K562 (cell line): ENCODE results near the gene LRRC10. TPM values are rescaled to one million over a fixed set of nuclear protein-coding genes. Genes with fewer than 3 reads are reported as not detected.

Experiments
- ARID2 ChIP-seq: fragments of 450-650 bp; IDR thresholded peaks from 2 replicates; pipeline ENCODE4 v1.6.1; 2017; ENCODE audit warnings: antibody characterized with exemption, mild to moderate bottlenecking
- CHCHD3 ChIP-seq: fragments of 250-450 bp; sonication (Bioruptor Pico); IDR thresholded peaks from 2 replicates; pipeline ENCODE4 v2.1.2; 2022; ENCODE audit warnings: mild to moderate bottlenecking
- CLOCK ChIP-seq: fragments of 250-450 bp; sonication (Bioruptor Pico); IDR thresholded peaks from 2 replicates; pipeline ENCODE4 v1.4.0; 2020; ENCODE audit warnings: mild to moderate bottlenecking, moderate library complexity, borderline replicate concordance
- CREBBP ChIP-seq: IDR thresholded peaks from one replicate; pipeline ENCODE4 v1.6.1; 2012; ENCODE audit warnings: low read depth, mild to moderate bottlenecking, control low read depth, inconsistent platforms, low read length
- EP300 ChIP-seq: IDR thresholded peaks from 2 replicates; pipeline ENCODE4 v1.6.1; 2012; ENCODE audit warnings: low read length, improper control_type of control experiment
- GTF3C2 ChIP-seq: IDR thresholded peaks from 3 replicates; pipeline ENCODE4 v1.6.1; 2011; ENCODE audit warnings: borderline replicate concordance, mild to moderate bottlenecking, moderate library complexity; ENCODE audit not compliant: insufficient read length; ENCODE audit errors: extremely low read depth
- JUN ChIP-seq, 2 experiments: sonication (generic) in 1 of 2; formaldehyde crosslinking in 1 of 2; IDR thresholded peaks; 2 replicates each; pipeline versions ENCODE4 v1.6.1 to v1.8.0; 2012 to 2022; ENCODE audit warnings: borderline replicate concordance in 2 of 2, mild to moderate bottlenecking in 2 of 2, improper control_type of control experiment in 1 of 2, low read depth in 1 of 2, low read length in 1 of 2, missing genetic modification reagents in 1 of 2
- KDM4B ChIP-seq, 2 experiments: fragments of 450-650 bp in 1 of 2; sonication (generic) in 1 of 2; IDR thresholded peaks; 2 replicates each; pipeline ENCODE4 v1.6.1; 2016 to 2017; ENCODE audit warnings: borderline replicate concordance in 2 of 2, antibody characterized with exemption in 1 of 2, low read depth in 1 of 2, mild to moderate bottlenecking in 1 of 2
- L3MBTL2 ChIP-seq: fragments of 450-650 bp; IDR thresholded peaks from 2 replicates; pipeline ENCODE4 v1.6.1; 2016; ENCODE audit warnings: mild to moderate bottlenecking, moderate library complexity
- MECOM ChIP-seq: fragments of 250-450 bp; sonication (Bioruptor Pico); IDR thresholded peaks from 2 replicates; pipeline ENCODE4 v1.8.0; 2022; ENCODE audit warnings: inconsistent platforms
- MTF1 ChIP-seq: fragments of 250-450 bp; sonication (Bioruptor Pico); IDR thresholded peaks from 2 replicates; pipeline ENCODE4 v1.9.0; 2021; ENCODE audit warnings: moderate library complexity, mild to moderate bottlenecking, inconsistent platforms, borderline replicate concordance
- PHF20 ChIP-seq: fragments of 450-650 bp; IDR thresholded peaks from 2 replicates; pipeline ENCODE4 v1.6.1; 2018; ENCODE audit not compliant: partially characterized antibody
- PHF21A ChIP-seq: fragments of 450-650 bp; IDR thresholded peaks from 2 replicates; pipeline ENCODE4 v1.6.1; 2017; ENCODE audit warnings: low read depth, borderline replicate concordance
- POLR2AphosphoS2 ChIP-seq: IDR thresholded peaks from 2 replicates; pipeline ENCODE4 v1.6.1; 2012; ENCODE audit warnings: low read length, improper control_type of control experiment
- SIX5 ChIP-seq, 2 experiments: IDR thresholded peaks; 2 replicates each; pipeline ENCODE4 v1.6.1; 2011; ENCODE audit warnings: low read length in 2 of 2, borderline replicate concordance in 1 of 2, low read depth in 1 of 2, mild to moderate bottlenecking in 1 of 2, moderate library complexity in 1 of 2; ENCODE audit not compliant: insufficient read depth in 1 of 2
- SMAD2 ChIP-seq: fragments of 150-350 bp; IDR thresholded peaks from 2 replicates; pipeline ENCODE4 v1.6.1; 2014; ENCODE audit warnings: low read depth, mild to moderate bottlenecking, low read length
- SREBF1 ChIP-seq: fragments of 150-350 bp; IDR thresholded peaks from 2 replicates; pipeline ENCODE4 v1.6.1; 2014; ENCODE audit warnings: antibody characterized with exemption, low read depth, low read length, borderline replicate concordance
- SRSF1 ChIP-seq: fragments of 200-400 bp; formaldehyde crosslinking; IDR thresholded peaks from 2 replicates; pipeline ENCODE4 v1.6.1; 2017; ENCODE audit warnings: mild to moderate bottlenecking, low read depth, low read length, moderate library complexity
- TRIM28 ChIP-seq: fragments of 450-650 bp; IDR thresholded peaks from 2 replicates; pipeline ENCODE4 v1.6.1; 2017
- ZC3H11A ChIP-seq: IDR thresholded peaks from 2 replicates; pipeline ENCODE4 v1.6.1; 2012; ENCODE audit warnings: low read depth, low read length, improper control_type of control experiment
- ZFP36 ChIP-seq: fragments of 150-350 bp; IDR thresholded peaks from 2 replicates; pipeline ENCODE4 v1.6.1; 2018; ENCODE audit warnings: low read length, low read depth; ENCODE audit not compliant: partially characterized antibody
- ZNF143 ChIP-seq: sonication (generic); formaldehyde crosslinking; IDR thresholded peaks from 2 replicates; pipeline ENCODE4 v1.9.0; 2022; ENCODE audit warnings: mild to moderate bottlenecking, missing genetic modification reagents
- ZNF311 ChIP-seq: fragments of 250-450 bp; sonication (Bioruptor Pico); IDR thresholded peaks from 2 replicates; pipeline ENCODE4 v1.4.0; 2020; ENCODE audit warnings: mild to moderate bottlenecking, moderate library complexity
- ZNF668 ChIP-seq: fragments of 250-450 bp; sonication (Bioruptor Pico); IDR thresholded peaks from 2 replicates; pipeline ENCODE4 v1.8.0; 2022; ENCODE audit warnings: mild to moderate bottlenecking, inconsistent platforms
- ZNF764 ChIP-seq: fragments of 250-450 bp; sonication (Bioruptor Pico); IDR thresholded peaks from 2 replicates; pipeline ENCODE4 v1.4.0; 2020; ENCODE audit warnings: low read depth, mild to moderate bottlenecking, moderate library complexity
- ZNF780A ChIP-seq: fragments of 250-450 bp; sonication (Bioruptor Pico); IDR thresholded peaks from 2 replicates; pipeline ENCODE4 v1.5.0; 2021; ENCODE audit warnings: mild to moderate bottlenecking
- polyA plus RNA-seq, 8 experiments: library from polyadenylated mRNA; depleted of rRNA in 4 of 8; stranded (reverse) in 5 of 8; unstranded in 3 of 8; fragments of >200 nt; fragmentation: Nextera tagmentation in 2 of 8; fragmentation: Illumina TruSeq in 1 of 8; extraction: Ambion mirVana in 2 of 8; extraction: Trizol in 1 of 8; gene quantifications; 2 replicates each; pipeline versions ENCODE4 v1.2.1 to v1.2.3, GENCODE V29; 2011 to 2014; ENCODE audit warnings: inconsistent platforms in 1 of 8, missing spikeins in 1 of 8
- total RNA-seq, 7 experiments: library from RNA; depleted of rRNA in 6 of 7; stranded (reverse); fragments of >200 nt in 6 of 7; fragmentation: Illumina TruSeq in 2 of 7; extraction: Trizol in 2 of 7; gene quantifications; 2 replicates each; pipeline versions ENCODE4 v1.2.1 to v1.2.3, GENCODE V29; 2011 to 2021; ENCODE audit warnings: low replicate concordance in 1 of 7

The LRRC10 gene
- total and polyA plus RNA-seq, 9 of the 15 experiments (the other 6 are each of a cell fraction or from before 2014, with no cell fraction given): 0.09 TPM; not detected in 8

GRCh38 chr12:69623970-69624369 is 13.3 kb upstream of the LRRC10 start (continued):
- TF ChIP-seq PHF20 (no peak), SIX5 (IDR thresholded peaks at IDR 0.05; ENCODE audit: borderline replicate concordance in 1 of 2, insufficient read depth in 1 of 2, low read depth in 1 of 2, low read length in 2 of 2) (no peak), SMAD2 (no peak), L3MBTL2 (peak; percentile 71), ZNF668 (CRISPR knock-in tag) (peak; percentile 88; the same call in 1 of the 2 replicates), PHF21A (peak; percentile 79), CREBBP (no peak), ZC3H11A (no peak), TRIM28 (peak; percentile 75), MTF1 (CRISPR knock-in tag) (no peak), GTF3C2 (no peak), ARID2 (no peak), CLOCK (CRISPR knock-in tag) (peak; percentile 50; the same call in 1 of the 2 replicates), KDM4B (IDR thresholded peaks at IDR 0.05; ENCODE audit: borderline replicate concordance in 2 of 2, low read depth in 1 of 2) (no peak; a peak in 1 of 4 replicates), ZFP36 (no peak), CHCHD3 (CRISPR knock-in tag) (no peak), EP300 (peak; percentile 95), JUN (IDR thresholded peaks at IDR 0.05; ENCODE audit: borderline replicate concordance, low read depth, low read length) (no peak; the same call in 1 of the 2 replicates), JUN (CRISPR knock-in tag; IDR thresholded peaks at IDR 0.05; ENCODE audit: borderline replicate concordance) (no peak), POLR2AphosphoS2 (no peak), SRSF1 (no peak), ZNF311 (peak; percentile 87), ZNF143 (CRISPR knock-in tag) (no peak), ZNF764 (CRISPR knock-in tag) (no peak), SREBF1 (peak; percentile 73; the same call in 1 of the 2 replicates), MECOM (CRISPR knock-in tag) (peak; percentile 74; the same call in 1 of the 2 replicates), ZNF780A (CRISPR knock-in tag) (no peak)
